HG03159 (cell line): Measurements from ENCODE around the gene SPTB.

Experiments used
- ATAC-seq: cut with Tn5 transposase; IDR thresholded peaks from one replicate; pipeline ENCODE4 v1.9.1; 2021; ENCODE audit warnings: mild to moderate bottlenecking, moderate library complexity; ENCODE audit not compliant: unreplicated experiment

SPTB gene

GRCh38 chr14:64698903-64699302, 180.8 kb downstream of the SPTB start:
- ATAC-seq, result no peak

- ATAC-seq, result no peak
Observed at GRCh38 chr14:64696355-64696857, 183.3 kb downstream of the SPTB start.
